HG02642 (cell line): ENCODE measurements around the gene SLC30A7.

Source experiments
- ATAC-seq: cut with Tn5 transposase; IDR thresholded peaks from one replicate; pipeline ENCODE4 v1.9.1; 2021; ENCODE audit warnings: mild to moderate bottlenecking; ENCODE audit not compliant: unreplicated experiment, poor library complexity

The SLC30A7 gene

DNA sequence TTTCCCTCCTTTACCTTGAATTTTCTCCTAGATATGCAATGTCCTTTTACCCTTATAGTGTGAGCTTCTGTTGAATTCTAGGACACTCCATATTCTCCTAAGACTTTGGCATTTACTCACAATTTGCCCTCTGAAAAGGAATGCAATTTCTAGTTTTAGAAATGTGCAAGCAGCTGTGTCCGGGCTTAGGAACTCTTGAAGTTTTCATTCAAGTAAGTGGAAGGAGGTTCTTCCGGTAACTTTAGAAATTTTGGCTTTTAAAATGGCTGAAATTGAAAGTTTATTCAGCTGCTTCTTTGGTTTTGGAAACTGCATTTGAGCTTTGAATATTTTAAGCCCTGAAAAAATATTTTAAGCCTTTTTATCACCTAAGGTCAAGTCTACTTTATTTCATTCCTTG lies 73.4 kb downstream of the SLC30A7 start:
- no peak for ATAC-seq

DNA sequence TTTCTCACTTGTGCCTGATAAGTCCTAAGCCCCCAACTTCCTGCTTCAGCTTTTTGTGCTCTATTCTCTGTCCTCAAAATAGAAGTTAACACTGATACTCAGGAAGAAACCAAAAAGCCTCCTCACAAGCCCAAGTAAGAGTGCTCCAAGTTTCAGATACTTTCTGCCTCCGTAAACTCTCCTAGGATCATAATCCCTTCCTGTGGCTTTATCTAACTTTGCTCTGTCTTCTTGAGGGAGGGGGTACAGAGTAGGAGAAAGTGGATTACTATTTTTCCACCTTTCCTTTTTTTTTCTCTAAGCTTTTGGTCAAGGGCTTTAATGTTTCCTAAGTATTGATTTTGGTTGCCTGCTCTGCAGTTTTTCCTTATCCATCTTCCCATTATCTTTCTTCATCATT lies 75.1 kb downstream of the SLC30A7 start:
- ATAC-seq, result no peak

DNA sequence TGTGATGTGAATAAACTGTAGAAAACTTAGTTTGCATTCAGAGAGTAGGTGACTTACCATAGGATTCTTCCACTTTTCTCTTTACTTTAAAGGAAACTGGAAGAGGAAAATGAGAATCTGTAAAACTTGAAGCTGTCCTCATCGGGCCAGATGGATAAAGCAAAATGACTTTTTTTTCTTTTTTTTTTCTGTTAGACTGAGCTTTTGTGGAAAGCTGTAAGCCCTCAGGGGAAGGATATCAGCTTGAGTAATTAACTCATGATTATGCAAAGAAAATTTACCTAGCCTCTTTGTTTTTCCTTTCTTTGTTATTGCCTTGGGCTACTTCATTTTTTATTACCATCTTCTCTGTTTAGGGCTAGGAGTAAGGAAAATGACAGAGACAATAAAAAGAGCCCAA lies 76.3 kb downstream of the SLC30A7 start:
- no peak for ATAC-seq

DNA sequence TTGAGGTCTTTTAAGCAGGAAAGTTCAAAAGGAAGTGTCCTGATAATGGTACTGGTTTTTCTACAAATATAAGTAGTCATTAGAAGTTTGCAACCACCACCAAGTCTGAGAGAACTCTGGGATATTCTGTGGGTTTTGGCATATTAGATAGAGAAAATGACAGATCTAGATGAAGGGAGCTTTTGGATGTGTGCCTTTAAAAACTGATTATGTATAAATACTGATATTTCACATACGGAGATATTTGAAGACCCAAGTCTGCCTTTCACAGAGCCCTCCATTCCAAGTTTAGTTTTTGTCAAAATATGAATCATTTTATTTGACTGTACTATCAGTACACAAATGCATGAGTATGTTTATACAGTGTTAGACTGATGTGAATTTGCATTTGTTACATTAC lies 81.0 kb downstream of the SLC30A7 start:
- no peak for ATAC-seq

DNA sequence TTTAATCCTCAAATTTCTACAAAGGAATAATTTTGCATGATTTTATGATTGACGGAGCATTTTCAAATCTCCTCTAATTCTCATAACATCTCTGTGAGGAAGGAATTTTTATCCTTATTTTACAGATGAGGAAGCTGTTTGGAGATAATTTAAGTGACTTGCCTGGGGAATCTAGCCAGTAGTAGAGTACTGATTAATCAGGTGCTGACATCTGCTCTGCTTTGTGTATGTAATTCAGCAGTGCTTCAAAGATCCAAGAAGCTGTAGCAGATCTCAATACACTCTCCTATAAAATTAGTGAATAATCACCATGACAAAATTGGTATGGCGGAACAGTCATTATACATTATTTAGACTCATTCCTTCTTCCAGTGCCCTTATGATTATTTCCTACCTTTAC lies 83.7 kb downstream of the SLC30A7 start:
- no peak for ATAC-seq

DNA sequence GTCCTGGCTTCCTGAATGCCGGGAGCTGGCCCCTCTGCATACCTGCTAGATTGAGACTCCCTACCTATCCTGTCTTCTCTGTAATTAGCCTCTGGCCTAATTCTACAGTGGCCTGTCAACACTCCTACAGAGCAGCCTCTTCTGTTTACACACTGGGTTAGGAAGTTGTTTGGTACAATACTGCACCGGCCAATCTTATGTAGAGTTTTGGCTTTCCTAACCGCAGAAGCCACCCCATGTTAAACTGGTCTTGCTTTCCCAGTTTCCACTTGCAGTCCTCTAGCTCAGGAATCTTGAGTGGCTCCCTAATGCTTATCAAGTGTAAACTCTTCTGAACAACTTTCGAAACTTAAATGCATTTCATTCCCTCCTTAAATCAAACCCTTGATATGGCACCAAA lies 86.9 kb downstream of the SLC30A7 start:
- ATAC-seq, result no peak

DNA sequence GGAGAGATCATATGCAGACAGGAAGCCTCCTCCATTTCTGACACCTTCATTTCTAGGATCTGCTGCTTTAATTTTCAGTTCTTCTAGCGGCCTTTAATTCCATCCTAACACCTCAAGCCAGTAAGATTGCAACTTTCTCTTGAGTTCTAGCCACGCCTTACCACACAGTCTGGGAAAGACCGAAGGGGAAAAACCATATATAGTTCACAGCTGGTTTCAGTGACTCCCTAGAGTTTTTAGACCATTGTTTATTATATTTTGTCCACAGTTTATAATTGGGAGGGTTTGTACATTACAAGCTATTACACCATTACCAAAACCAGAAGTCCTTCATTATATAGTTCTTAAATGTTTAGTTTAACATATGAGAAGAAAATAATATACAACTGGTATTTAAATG lies 92.2 kb downstream of the SLC30A7 start:
- ATAC-seq, result no peak

DNA sequence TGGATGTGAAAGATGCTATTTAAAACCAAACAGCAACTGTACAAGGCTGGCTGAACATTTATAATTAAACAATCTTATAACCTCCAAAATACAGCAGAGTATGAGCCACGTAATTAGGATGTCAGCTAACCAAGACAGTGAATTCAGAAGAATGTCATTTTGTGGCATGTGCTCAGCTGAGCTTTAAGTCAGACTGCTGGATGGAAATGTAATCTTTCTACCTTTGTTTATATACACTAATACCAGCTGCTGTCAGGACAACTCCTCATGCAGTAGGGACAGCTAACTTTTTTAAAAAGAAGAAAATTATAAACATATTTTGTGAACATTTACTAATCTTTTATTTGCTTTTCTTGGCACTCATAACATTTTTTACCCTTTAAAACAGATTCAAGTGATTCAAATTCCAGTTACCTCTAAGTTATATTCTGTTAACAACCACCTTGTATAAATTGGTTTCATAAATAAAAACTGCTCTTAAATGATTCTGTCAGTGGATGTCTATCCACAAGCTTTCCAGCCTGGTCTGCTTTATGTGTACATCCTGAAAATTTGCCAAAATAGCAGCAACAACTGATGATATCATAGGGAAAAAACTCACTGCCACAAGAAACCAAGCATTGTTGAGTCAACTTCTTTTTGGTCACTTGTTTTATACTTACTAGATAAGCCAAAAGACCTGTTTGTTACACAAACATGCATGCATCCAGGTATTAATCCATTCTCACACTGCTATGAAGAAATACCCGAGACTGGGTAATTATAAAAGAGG lies 93.6 kb downstream of the SLC30A7 start:
- ATAC-seq, result no peak

DNA sequence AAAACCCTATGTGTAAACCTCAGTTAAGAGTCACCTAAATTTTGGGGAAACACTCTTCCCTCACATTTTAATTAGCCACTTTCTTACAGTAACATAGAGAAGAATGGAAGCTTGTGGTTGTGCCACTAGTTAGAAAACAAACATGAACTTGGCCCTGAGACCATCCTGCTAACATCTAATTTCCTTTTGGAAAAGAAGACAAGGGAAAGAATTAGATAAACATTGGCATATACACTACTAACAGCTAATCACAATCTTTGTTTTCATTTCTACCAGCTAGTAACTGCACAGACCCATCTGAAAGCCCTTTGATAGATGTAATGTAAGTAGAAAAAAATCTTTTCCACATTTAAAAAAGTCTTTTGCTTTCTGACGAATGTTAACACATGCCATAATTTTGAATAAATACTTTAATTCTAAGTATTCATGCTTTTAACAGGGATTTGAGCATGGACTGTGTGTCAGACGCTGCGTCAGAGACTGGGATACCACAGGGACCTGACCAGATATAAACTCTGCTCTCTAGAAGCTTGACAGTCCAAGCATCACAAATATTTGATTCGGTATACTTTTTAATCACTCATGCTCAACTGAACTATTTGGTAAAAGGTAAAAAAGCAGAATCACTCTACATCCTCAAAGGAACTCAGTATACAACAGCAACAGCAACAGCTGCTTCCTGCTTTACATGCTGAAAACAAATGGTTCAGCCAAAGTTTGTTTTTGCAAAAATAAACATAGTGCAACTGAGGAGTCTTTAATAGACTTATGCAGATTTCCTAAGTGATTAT lies 99.5 kb downstream of the SLC30A7 start:
- no peak for ATAC-seq

DNA sequence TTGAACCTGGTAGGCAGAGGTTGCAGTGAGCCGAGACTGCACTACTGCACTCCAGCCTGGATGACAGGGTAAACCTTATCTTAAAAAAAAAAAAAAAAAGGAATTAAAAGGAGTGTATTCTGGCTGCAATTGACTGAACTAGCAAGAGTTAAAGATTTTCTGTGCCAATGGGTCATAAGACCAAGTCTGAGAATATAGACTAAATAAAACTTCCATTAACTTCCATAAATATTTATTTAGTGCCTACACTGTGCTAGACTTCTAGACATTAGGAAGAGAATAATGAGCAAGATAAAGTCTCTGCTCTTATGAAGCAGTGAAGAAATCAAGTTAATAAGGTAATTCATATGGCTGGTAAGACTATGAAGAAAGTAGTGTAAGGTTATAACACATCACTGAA lies 102.5 kb downstream of the SLC30A7 start:
- no peak for ATAC-seq

DNA sequence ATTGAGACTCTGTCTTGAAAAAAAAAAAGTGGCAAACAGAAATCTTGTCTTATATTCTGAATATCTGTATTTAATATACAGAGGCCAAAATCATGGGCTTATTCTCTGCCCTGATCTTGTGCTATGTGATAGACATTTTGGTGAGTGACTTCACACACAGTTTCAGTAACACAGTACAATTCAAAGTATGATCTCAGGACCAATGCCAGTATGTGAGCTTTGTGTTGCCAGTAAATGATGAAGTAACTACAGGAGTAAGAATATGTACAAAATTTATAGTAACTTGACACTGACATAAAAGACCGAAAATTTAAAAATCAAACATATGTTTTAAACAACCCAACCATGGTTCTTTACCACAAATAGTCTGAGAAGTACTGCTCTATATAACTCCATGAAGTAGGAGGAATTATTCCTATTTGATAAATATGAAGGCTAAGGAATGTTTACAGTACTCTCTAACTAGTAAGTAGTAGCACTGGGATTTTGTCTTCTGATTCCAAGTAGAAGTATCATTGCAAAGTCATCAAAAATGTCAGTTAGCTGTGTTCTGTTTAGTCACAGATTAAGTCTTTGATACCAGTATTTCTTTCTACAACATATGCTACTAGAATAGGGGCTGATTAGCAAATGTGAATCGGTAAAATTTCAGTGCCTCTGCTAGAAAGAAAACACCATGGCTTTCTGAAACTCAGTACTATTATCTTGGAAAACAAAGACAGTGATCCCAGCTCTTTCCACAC lies 104.4 kb downstream of the SLC30A7 start:
- no peak for ATAC-seq

DNA sequence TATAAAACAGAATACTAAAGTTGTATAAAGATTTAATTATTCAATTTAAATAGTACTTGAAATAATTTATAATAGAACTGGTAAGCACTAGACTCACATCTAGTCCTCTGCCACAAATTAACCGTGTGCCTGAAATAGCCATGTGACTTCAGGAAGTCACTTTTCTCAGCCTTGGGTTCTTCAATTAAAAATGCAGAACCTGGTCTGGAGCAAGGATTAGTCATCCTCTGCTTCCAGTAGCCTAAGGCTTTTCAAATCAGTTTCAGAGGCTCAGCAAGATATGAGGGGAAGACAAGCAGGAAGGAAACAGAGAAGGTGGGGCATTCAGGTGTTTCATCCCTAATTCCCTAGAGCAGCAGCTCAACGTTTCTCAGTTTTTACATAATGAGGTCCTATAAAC lies 106.7 kb downstream of the SLC30A7 start:
- no peak for ATAC-seq

DNA sequence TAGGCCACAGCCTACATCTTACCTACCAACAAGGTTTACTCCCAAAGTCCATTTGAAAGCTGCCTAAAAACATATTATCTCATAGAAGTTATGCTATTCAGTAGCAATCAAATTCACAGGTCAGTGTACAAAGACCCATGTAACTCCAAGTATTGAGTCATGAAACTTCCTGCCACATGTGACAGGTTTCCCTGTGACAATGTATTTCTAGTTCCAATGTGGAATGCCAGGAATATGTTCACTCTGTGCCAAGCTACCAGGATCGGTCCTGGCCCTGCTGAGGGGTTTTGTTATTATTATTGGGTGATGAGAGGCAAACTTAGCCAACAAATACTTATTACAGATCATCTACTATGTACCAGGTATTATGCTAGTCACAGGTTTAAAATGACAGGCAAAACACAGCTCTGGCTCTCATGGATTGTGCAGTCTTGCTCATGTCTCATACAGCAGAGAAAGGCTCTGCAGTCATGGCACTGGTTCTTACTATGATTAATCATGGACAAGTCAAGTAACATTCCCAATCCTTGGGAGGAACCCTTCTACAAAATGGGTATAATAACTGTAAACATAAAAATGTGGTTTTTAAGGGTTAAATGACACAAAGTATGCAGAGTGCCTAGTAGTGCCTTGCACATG lies 107.2 kb downstream of the SLC30A7 start:
- ATAC-seq, result no peak

DNA sequence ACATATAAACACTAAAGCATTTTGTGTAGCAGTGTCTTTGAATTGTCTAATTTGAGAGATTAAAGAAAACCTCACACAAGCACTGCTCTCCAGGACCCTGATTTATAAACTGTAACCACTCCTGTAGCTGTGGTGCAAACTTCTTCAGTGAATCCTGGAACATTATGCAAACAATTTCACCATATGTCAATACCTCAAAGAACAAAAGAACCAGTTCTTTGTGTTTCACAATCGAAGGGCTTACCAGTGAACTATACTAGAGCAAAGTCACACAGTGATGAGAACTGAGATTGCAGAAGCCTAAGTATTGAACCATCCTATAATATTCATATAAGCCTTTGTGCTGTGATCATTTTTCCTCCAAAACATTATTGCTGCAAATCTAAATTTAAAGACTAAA lies 108.2 kb downstream of the SLC30A7 start:
- ATAC-seq, result no peak

DNA sequence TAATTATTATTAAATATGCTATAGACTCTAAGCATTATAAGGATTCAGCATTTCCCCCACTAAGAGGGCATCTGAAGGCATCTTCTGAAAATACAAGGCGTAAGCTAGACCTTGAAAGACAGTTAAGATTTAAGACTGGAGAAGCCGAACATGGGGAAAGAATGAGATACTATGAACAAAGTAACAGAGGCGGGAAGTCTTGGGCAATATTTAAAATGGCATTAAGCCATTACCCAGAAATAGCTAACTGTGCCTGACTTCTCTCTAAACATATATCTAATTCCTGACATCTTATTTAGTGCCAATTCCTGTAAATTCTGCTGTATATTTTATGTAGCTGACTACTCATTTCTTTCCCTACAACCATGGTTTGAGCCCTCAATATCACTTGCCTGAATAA lies 108.8 kb downstream of the SLC30A7 start:
- ATAC-seq, result no peak

DNA sequence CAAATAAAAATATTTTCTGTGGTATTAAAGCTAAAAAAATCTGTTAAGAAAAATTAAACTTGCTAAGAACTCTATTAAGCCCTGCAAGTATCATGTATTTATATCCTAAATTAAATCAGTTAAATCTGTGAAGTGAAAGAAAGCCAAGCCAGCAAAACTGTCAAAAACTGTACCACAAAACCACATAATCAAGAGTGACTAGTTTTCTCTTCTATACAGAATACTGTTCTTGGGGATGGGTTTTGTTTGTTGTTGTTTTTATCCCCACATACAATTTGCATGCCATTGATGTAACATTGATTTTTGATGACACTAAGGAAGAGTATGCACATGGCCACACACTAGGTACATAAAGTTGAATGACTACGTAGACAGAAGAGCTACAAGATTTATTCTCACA lies 109.3 kb downstream of the SLC30A7 start:
- no peak for ATAC-seq

DNA sequence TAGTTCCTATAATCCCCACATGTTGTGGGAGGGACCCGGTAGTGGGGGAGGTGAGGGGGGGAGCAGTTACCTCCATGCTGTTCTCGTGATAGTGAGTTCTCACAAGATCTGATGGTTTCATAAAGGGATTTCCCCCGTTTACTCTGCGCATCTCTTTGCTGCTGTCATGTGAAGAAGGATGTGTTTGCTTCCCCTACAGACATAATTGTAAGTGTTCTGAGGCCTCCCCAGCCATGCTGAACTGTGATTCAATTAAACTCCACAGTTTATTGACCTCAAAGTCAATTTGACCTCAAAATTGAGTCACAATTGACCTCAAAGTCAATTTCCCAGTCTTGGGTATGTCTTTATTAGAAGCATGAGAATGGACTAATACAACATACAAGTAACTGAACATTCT lies 110.0 kb downstream of the SLC30A7 start:
- no peak for ATAC-seq

DNA sequence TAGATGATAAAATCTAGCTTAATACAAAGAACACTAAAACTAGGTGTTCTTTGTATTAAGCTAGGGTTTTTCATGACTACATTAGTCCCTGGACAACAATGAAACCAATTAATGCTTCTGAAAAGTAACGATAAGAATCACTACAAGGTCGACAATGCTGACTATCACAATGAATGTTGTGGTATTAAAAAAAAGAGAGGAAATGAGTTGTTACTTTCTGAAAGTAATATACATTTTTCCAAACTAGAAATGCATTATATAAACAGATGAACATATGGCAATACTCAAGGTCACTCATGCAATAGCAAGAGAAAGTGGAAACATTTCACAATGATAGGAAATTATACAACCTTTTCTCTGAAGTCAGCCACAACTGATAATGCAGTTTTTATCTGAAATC lies 110.7 kb downstream of the SLC30A7 start:
- no peak for ATAC-seq

DNA sequence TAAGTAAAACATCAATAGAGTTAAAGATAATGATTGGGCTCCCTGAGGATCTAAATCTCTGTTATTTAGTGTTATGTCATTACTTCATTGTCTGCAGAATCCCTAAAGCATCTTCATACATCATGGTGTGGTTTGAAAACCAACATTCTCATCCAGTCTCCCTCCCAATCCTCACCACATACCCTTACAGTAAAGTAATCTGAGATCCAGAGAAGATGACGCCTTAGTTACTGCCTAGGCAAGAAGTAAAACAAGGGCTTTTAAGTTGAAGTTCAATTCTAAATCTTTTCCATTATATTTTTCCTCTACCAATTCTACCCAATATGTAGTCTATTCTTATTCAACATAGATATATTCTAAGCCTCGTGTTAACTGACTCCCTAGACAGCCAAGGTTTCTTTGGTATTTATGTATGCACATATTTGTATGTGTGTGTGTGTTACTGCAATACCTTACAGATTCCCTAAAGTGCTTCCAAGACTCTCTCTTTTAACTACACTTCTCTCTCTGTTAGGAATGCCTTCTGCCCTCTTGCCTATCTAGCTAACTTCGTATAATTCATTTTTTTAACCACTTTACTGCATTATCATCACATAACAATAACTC lies 112.4 kb downstream of the SLC30A7 start:
- ATAC-seq, result no peak

DNA sequence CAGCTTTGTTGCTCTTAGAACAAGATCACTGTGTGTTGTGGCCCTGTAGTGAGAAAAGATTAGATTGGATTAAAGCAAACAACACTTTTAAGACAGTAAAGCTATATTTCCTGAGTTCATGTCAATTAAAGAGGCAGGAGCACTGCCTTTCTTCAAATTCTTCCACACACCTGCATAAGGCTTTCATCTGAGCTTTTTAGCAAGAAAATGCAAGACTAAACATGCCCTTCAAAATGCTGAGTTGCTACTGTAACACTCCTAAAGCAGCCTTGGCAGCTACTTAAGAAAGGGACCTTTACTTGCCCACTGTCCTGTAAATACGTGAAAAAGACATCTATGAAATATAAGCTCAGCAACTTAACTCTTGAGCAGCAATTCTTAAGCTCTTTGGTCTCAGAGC lies 117.9 kb downstream of the SLC30A7 start:
- no peak for ATAC-seq
